Neuronal stem cell (in vitro differentiated cells): ENCODE data around the gene MRPL3.
A peak's percentile ranks its signal among the peaks of the same experiment; 100 is the strongest.

ENCODE experiments used
- DNase-seq: peaks from one replicate; pipeline ENCODE4 v3.0.0-alpha.2; 2013; ENCODE audit warnings: low spot score
- H2AFZ ChIP-seq: one replicate; pipeline ENCODE4 v1.6.1; 2013; ENCODE audit warnings: mild to moderate bottlenecking, low read length, inconsistent platforms
- H2AK5ac ChIP-seq: 2 replicates; pipeline ENCODE4 v1.6.1; 2013; ENCODE audit warnings: low read depth, mild to moderate bottlenecking, inconsistent platforms, low read length, moderate library complexity, mixed read lengths
- H2BK120ac ChIP-seq: 2 replicates; pipeline ENCODE4 v1.6.1; 2013; ENCODE audit warnings: low read depth, mild to moderate bottlenecking, inconsistent platforms, low read length, moderate library complexity, mixed read lengths
- H2BK12ac ChIP-seq: one replicate; pipeline ENCODE4 v1.6.1; 2013; ENCODE audit warnings: low read length, inconsistent platforms
- H2BK15ac ChIP-seq: 2 replicates; pipeline ENCODE4 v1.6.1; 2013; ENCODE audit warnings: mild to moderate bottlenecking, low read length, inconsistent platforms, mixed read lengths
- H2BK5ac ChIP-seq: one replicate; pipeline ENCODE4 v1.6.1; 2013; ENCODE audit warnings: inconsistent platforms, mild to moderate bottlenecking, low read length, moderate library complexity
- H3K14ac ChIP-seq: one replicate; pipeline ENCODE4 v1.6.1; 2013; ENCODE audit warnings: low read length, inconsistent platforms
- H3K18ac ChIP-seq: 2 replicates; pipeline ENCODE4 v1.6.1; 2013; ENCODE audit warnings: low read length, inconsistent platforms
- H3K23ac ChIP-seq: 2 replicates; pipeline ENCODE4 v1.6.1; 2013; ENCODE audit warnings: low read depth, mild to moderate bottlenecking, mixed read lengths, low read length, inconsistent platforms; ENCODE audit not compliant: poor library complexity
- H3K27ac ChIP-seq: replicated peaks from 3 replicates; pipeline ENCODE4 v1.5.1; 2013; ENCODE audit warnings: low read length, inconsistent platforms
- H3K27me3 ChIP-seq, 3 experiments: 2 replicates each; pipeline ENCODE4 v1.6.1; 2013; ENCODE audit warnings: low read length in 3 of 3, mild to moderate bottlenecking in 2 of 3, inconsistent platforms in 1 of 3, low read depth in 1 of 3, mixed read lengths in 1 of 3, moderate library complexity in 1 of 3; ENCODE audit not compliant: control insufficient read depth in 3 of 3, insufficient read depth in 3 of 3
- H3K36me3 ChIP-seq, 2 donors: replicated peaks in 1 of 2; 2 replicates each; pipeline ENCODE4 v1.6.1; 2013; ENCODE audit warnings: low read length in 2 of 2; ENCODE audit not compliant: control insufficient read depth in 2 of 2, insufficient read depth in 2 of 2
- H3K4ac ChIP-seq: 2 replicates; pipeline ENCODE4 v1.6.1; 2013; ENCODE audit warnings: inconsistent platforms, mild to moderate bottlenecking, low read length, moderate library complexity
- H3K4me1 ChIP-seq, 2 donors: 1 replicate in 1 of 2; 2 replicates in 1 of 2; pipeline ENCODE4 v1.6.1; 2013; ENCODE audit warnings: low read length in 2 of 2, low read depth in 1 of 2; ENCODE audit not compliant: control insufficient read depth in 2 of 2, insufficient read depth in 1 of 2
- H3K4me2 ChIP-seq: one replicate; pipeline ENCODE4 v1.6.1; 2013; ENCODE audit warnings: mild to moderate bottlenecking, low read length, inconsistent platforms; ENCODE audit not compliant: insufficient read depth, poor library complexity, severe bottlenecking
- H3K4me3 ChIP-seq, 2 donors: 2 replicates each; pipeline ENCODE4 v1.5.1; 2013; ENCODE audit warnings: low read length in 2 of 2, mild to moderate bottlenecking in 2 of 2, inconsistent platforms in 1 of 2, moderate library complexity in 1 of 2
- H3K79me1 ChIP-seq: one replicate; pipeline ENCODE4 v1.6.1; 2013; ENCODE audit warnings: low read depth, mild to moderate bottlenecking, inconsistent platforms, low read length, moderate library complexity
- H3K9ac ChIP-seq: one replicate; pipeline ENCODE4 v1.6.1; 2013; ENCODE audit warnings: mild to moderate bottlenecking, low read depth, low read length, inconsistent platforms; ENCODE audit not compliant: poor library complexity
- H3K9me3 ChIP-seq, 2 donors: replicated peaks in 1 of 2; 2 replicates each; pipeline versions ENCODE3 to v1.6.1; 2013; ENCODE audit warnings: low read length in 2 of 2, mild to moderate bottlenecking in 2 of 2, inconsistent platforms in 1 of 2, low read depth in 1 of 2, mixed read lengths in 1 of 2, moderate library complexity in 1 of 2; ENCODE audit not compliant: control insufficient read depth in 2 of 2, insufficient read depth in 1 of 2
- H4K8ac ChIP-seq: one replicate; pipeline ENCODE4 v1.6.1; 2013; ENCODE audit warnings: low read depth, mild to moderate bottlenecking, inconsistent platforms, low read length, moderate library complexity
- H4K91ac ChIP-seq: one replicate; pipeline ENCODE4 v1.6.1; 2013; ENCODE audit warnings: low read length, low read depth, mild to moderate bottlenecking, inconsistent platforms; ENCODE audit not compliant: poor library complexity
- WGBS, 2 donors: extraction: QIAGEN DNeasy Blood & Tissue Kit; methylation state at CpG; one replicate each; pipeline ENCODE4 v1.1.7; 2013; ENCODE audit warnings: missing lambda C conversion rate in 2 of 2, mixed read lengths in 1 of 2; ENCODE audit not compliant: insufficient read length in 2 of 2, insufficient replicate concordance in 1 of 2; ENCODE audit errors: extremely low coverage in 2 of 2; 5-methylcytosine and 5-hydroxymethylcytosine counted together

Gene MRPL3

GRCh38 chr3:131470377-131470776, 32.4 kb downstream of the MRPL3 start:
- no peaks in the 10 kb centered on the region for H3K79me1 ChIP-seq
- no peak overlapping the region for H3K14ac ChIP-seq
- H3K36me3 ChIP-seq = peaks cover 7 to 87% of the 10 kb centered on the region in 2 donors
- no peak for DNase-seq
- H3K4me1 ChIP-seq = no peaks in the 10 kb centered on the region
- H2BK5ac ChIP-seq = no peak overlapping the region
- H2AFZ ChIP-seq = no peak overlapping the region
- H4K91ac ChIP-seq = no peak overlapping the region
- no peak overlapping the region for H3K4me3 ChIP-seq
- no peak overlapping the region for H3K4ac ChIP-seq
- no peak overlapping the region for H3K23ac ChIP-seq
- no peak overlapping the region for H3K27ac ChIP-seq
- H3K27me3 ChIP-seq = no peaks in the 10 kb centered on the region
- H2AK5ac ChIP-seq = no peak overlapping the region
- no peak overlapping the region for H3K18ac ChIP-seq
- H2BK15ac ChIP-seq = no peak overlapping the region
- H3K9ac ChIP-seq = no peak overlapping the region
- H4K8ac ChIP-seq = no peak overlapping the region
- H3K4me2 ChIP-seq = no peak overlapping the region
- no peak overlapping the region for H2BK120ac ChIP-seq
- H3K9me3 ChIP-seq = peaks cover 0 to 12% of the 10 kb centered on the region in 2 donors
- 100% methylated on average over 1 of the region's 2 CpGs for WGBS, 2 donors
- no peak overlapping the region for H2BK12ac ChIP-seq

GRCh38 chr3:131458653-131459052, 44.1 kb downstream of the MRPL3 start:
- Histone ChIP-seq H2BK120ac (no peak overlapping the region), H3K18ac (no peak overlapping the region), H4K91ac (no peak overlapping the region), H3K4me1 (no peaks in the 10 kb centered on the region), H3K27ac (no peak overlapping the region), H3K36me3 (peaks cover 7 to 63% of the 10 kb centered on the region in 2 donors), H3K9ac (no peak overlapping the region), H3K79me1 (no peaks in the 10 kb centered on the region), H4K8ac (no peak overlapping the region), H3K23ac (no peak overlapping the region), H2BK15ac (no peak overlapping the region), H2BK12ac (no peak overlapping the region), H2AFZ (no peak overlapping the region), H2AK5ac (no peak overlapping the region), H2BK5ac (no peak overlapping the region), H3K4ac (no peak overlapping the region), H3K4me3 (no peak overlapping the region), H3K27me3 (no peaks in the 10 kb centered on the region), H3K9me3 (no peaks in the 10 kb centered on the region), H3K4me2 (peak overlapping the region; percentile 15), H3K14ac (no peak overlapping the region)
- WGBS, 2 donors = no CpG with 5 or more reads among the region's 3 CpGs
- no peak for DNase-seq

- H3K4ac ChIP-seq = no peak overlapping the region
- no peak overlapping the region for H2AK5ac ChIP-seq
- H3K4me3 ChIP-seq = no peak overlapping the region
- no peaks in the 10 kb centered on the region for H3K27me3 ChIP-seq
- WGBS, 2 donors = no CpG with 5 or more reads among the region's 1 CpG
- H3K18ac ChIP-seq = no peak overlapping the region
- H2AFZ ChIP-seq = no peak overlapping the region
- H3K27ac ChIP-seq = no peak overlapping the region
- no peak overlapping the region for H4K91ac ChIP-seq
- no peaks in the 10 kb centered on the region for H3K4me1 ChIP-seq
- no peak overlapping the region for H2BK5ac ChIP-seq
- H2BK12ac ChIP-seq = no peak overlapping the region
- peaks cover 5 to 49% of the 10 kb centered on the region in 2 donors for H3K36me3 ChIP-seq
- H3K14ac ChIP-seq = no peak overlapping the region
- H3K9me3 ChIP-seq = no peaks in the 10 kb centered on the region
- H2BK120ac ChIP-seq = no peak overlapping the region
- H4K8ac ChIP-seq = no peak overlapping the region
- no peak overlapping the region for H3K4me2 ChIP-seq
- no peak overlapping the region for H3K23ac ChIP-seq
- H2BK15ac ChIP-seq = no peak overlapping the region
- no peak overlapping the region for H3K9ac ChIP-seq
- H3K79me1 ChIP-seq = no peaks in the 10 kb centered on the region
- no peak for DNase-seq
These were observed 45.6 kb downstream of the MRPL3 start for GRCh38 chr3:131457220-131457619.

- no peak overlapping the region for H3K4me2 ChIP-seq
- no peaks in the 10 kb centered on the region for H3K4me1 ChIP-seq
- H2BK5ac ChIP-seq = no peak overlapping the region
These were observed 48.3 kb downstream of the MRPL3 start for GRCh38 chr3:131454501-131454900.

More at GRCh38 chr3:131454501-131454900, 48.3 kb downstream of the MRPL3 start:
- no peak overlapping the region for H3K23ac ChIP-seq
- H3K79me1 ChIP-seq = no peaks in the 10 kb centered on the region
- no peak overlapping the region for H3K4ac ChIP-seq
- H2BK120ac ChIP-seq = no peak overlapping the region
- no peak overlapping the region for H3K9ac ChIP-seq
- H3K36me3 ChIP-seq = peaks cover 2 to 22% of the 10 kb centered on the region in 2 donors
- H3K27ac ChIP-seq = no peak overlapping the region
- no peaks in the 10 kb centered on the region for H3K9me3 ChIP-seq
- H4K91ac ChIP-seq = no peak overlapping the region
- no peak overlapping the region for H3K14ac ChIP-seq
- no peak overlapping the region for H3K4me3 ChIP-seq
- H2BK12ac ChIP-seq = no peak overlapping the region
- no peak overlapping the region for H2BK15ac ChIP-seq
- no peak overlapping the region for H4K8ac ChIP-seq
- no peak for DNase-seq
- no peaks in the 10 kb centered on the region for H3K27me3 ChIP-seq
- H2AFZ ChIP-seq = no peak overlapping the region
- H3K18ac ChIP-seq = no peak overlapping the region
- no peak overlapping the region for H2AK5ac ChIP-seq
